ENCODE results near the gene KIF21A. TPM values are rescaled to one million over a fixed set of nuclear protein-coding genes. Genes with fewer than 3 reads are reported as not detected.

Gene KIF21A
- total and polyA plus RNA-seq, 8 donors, result 6.3 to 17.3 (median 14.3) TPM

DNA sequence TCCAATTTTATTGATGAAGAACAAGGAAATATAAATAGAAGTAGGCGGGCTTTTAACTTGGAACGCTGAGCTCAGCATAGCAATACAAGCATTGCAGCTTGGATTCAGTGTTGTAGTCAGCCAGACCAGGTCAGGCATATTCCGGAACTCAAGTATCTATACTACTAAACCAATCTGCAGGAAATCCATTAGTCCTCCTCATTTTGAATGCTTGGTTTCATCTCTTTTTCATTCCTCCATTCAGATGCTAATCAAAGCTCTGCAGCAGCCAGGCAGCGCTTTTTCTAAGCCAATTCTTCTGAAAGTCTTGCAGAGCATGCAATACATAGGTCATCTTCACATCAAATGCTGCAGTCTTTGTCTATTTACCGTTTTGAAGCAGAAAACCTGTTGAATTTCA is 49.0 kb downstream of the KIF21A start:
- no peaks in the 10 kb centered on the region for H3K9me3 ChIP-seq
- WGBS, 2 donors, result 79 to 83% methylated on average over 5 of the region's 5 CpGs
- TF ChIP-seq, protein P1, sequence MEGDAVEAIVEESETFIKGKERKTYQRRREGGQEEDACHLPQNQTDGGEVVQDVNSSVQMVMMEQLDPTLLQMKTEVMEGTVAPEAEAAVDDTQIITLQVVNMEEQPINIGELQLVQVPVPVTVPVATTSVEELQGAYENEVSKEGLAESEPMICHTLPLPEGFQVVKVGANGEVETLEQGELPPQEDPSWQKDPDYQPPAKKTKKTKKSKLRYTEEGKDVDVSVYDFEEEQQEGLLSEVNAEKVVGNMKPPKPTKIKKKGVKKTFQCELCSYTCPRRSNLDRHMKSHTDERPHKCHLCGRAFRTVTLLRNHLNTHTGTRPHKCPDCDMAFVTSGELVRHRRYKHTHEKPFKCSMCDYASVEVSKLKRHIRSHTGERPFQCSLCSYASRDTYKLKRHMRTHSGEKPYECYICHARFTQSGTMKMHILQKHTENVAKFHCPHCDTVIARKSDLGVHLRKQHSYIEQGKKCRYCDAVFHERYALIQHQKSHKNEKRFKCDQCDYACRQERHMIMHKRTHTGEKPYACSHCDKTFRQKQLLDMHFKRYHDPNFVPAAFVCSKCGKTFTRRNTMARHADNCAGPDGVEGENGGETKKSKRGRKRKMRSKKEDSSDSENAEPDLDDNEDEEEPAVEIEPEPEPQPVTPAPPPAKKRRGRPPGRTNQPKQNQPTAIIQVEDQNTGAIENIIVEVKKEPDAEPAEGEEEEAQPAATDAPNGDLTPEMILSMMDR (IDR thresholded peaks at IDR 0.05), result no peak
- no peaks in the 10 kb centered on the region for H3K27me3 ChIP-seq
- ATAC-seq (no peak), DNase-seq (no peak), FAIRE-seq (no peak)
- H3K4me1 ChIP-seq, result no peaks in the 10 kb centered on the region
- intact Hi-C loops (cut with DNase I), result no loop called here
- H3K27ac ChIP-seq, result no peak overlapping the region
- no peak overlapping the region for H3K4me3 ChIP-seq
- H3K36me3 ChIP-seq, result no peaks in the 10 kb centered on the region

GRCh38 chr12:39393179-39393578 is 49.7 kb downstream of the KIF21A start:
- TF ChIP-seq, protein P1 (IDR thresholded peaks at IDR 0.05), result no peak
- DNase-seq (no peak), FAIRE-seq (no peak), ATAC-seq (peak in 1 of 4 donors; percentile 39)
- Histone ChIP-seq H3K9me3 (no peaks in the 10 kb centered on the region), H3K4me1 (no peaks in the 10 kb centered on the region), H3K27ac (no peak overlapping the region), H3K27me3 (no peaks in the 10 kb centered on the region), H3K4me3 (no peak overlapping the region), H3K36me3 (no peaks in the 10 kb centered on the region)
- intact Hi-C loops (cut with DNase I), result no loop called here
- 86 to 90% methylated on average over 2 of the region's 2 CpGs for WGBS, 2 donors

- no peaks in the 10 kb centered on the region for H3K36me3 ChIP-seq
- no peaks in the 10 kb centered on the region for H3K4me1 ChIP-seq
- no peak overlapping the region for H3K27ac ChIP-seq
- H3K27me3 ChIP-seq, result no peaks in the 10 kb centered on the region
- DNase-seq, result no peak
- intact Hi-C loops (cut with DNase I), result no loop called here
- TF ChIP-seq, protein P1 (IDR thresholded peaks at IDR 0.05), result no peak
- 93 to 95% methylated on average over 1 of the region's 1 CpG for WGBS, 2 donors
- H3K4me3 ChIP-seq, result no peak overlapping the region
- ATAC-seq, result peak in 2 of 4 donors; percentile 22 to 53
- peak; percentile 59 for FAIRE-seq
- H3K9me3 ChIP-seq, result no peaks in the 10 kb centered on the region
These were observed 50.6 kb downstream of the KIF21A start for GRCh38 chr12:39392154-39392925.

GRCh38 chr12:39390752-39391151 is 52.2 kb downstream of the KIF21A start:
- Histone ChIP-seq H3K9me3 (no peaks in the 10 kb centered on the region), H3K27ac (no peak overlapping the region), H3K36me3 (no peaks in the 10 kb centered on the region), H3K4me1 (no peaks in the 10 kb centered on the region), H3K27me3 (no peaks in the 10 kb centered on the region), H3K4me3 (no peak overlapping the region)
- no peak for ATAC-seq
- intact Hi-C loops (cut with DNase I), result no loop called here
- TF ChIP-seq, protein P1 (IDR thresholded peaks at IDR 0.05), result no peak
- FAIRE-seq, result no peak
- no peak for DNase-seq

GRCh38 chr12:39389399-39390150 is 53.3 kb downstream of the KIF21A start:
- FAIRE-seq (no peak), DNase-seq (no peak), ATAC-seq (no peak)
- WGBS, 2 donors, result 97 to 98% methylated on average over 2 of the region's 2 CpGs
- TF ChIP-seq, protein P1 (IDR thresholded peaks at IDR 0.05), result no peak
- no peaks in the 10 kb centered on the region for H3K27me3 ChIP-seq
- H3K4me1 ChIP-seq, result no peaks in the 10 kb centered on the region
- H3K36me3 ChIP-seq, result no peaks in the 10 kb centered on the region
- H3K4me3 ChIP-seq, result no peak overlapping the region
- intact Hi-C loops (cut with DNase I), result no loop called here
- no peak overlapping the region for H3K27ac ChIP-seq
- no peaks in the 10 kb centered on the region for H3K9me3 ChIP-seq
